T-helper 1 cell treated with Interleukin-12 subunit alpha and Interleukin-12 subunit beta and Interleukin-4 antibody, amounts not matched to agents 30 μg/mL and 1 μg/mL, for 36 hours (primary cell): ENCODE results near the gene ICOSLG.
"Not testable (repeated sequence)": the region's sequence is repeated elsewhere in the genome, so short reads cannot be mapped to it uniquely, and the experiment has no call there.

Experiments used
- H3K27ac Mint-ChIP-seq: one replicate; pipeline ENCODE4 v1.8.0; 2021; ENCODE audit warnings: mild to moderate bottlenecking, mixed read lengths
- H3K27me3 Mint-ChIP-seq: one replicate; pipeline ENCODE4 v1.8.0; 2021; ENCODE audit warnings: low read depth, mixed read lengths
- H3K36me3 Mint-ChIP-seq: one replicate; pipeline ENCODE4 v1.8.0; 2021; ENCODE audit warnings: low read depth, mixed read lengths
- H3K4me1 Mint-ChIP-seq: one replicate; pipeline ENCODE4 v1.8.0; 2021; ENCODE audit warnings: low read depth, mixed read lengths
- H3K4me3 Mint-ChIP-seq: one replicate; pipeline ENCODE4 v1.8.0; 2021; ENCODE audit warnings: mild to moderate bottlenecking, moderate library complexity, mixed read lengths
- H3K9me3 Mint-ChIP-seq: one replicate; pipeline ENCODE4 v1.8.0; 2021; ENCODE audit warnings: mixed read lengths

The ICOSLG gene

DNA sequence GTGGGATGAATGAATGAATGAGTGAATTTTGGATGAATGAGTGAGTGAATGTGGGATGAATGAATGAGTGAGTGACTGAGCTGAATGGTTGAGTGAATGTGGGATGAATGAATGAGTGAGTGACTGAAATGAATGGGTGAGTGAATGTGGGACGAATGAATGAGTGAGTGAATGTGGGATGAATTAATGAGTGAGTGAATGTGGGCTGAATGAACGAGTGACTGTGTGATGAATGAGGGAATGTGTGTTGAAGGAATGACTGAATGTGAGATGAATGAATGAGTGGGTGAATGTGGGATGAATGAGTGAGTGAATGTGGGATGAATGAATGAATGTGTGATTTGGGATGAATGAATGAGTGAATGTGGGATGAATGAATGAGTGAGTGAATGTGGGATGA, 28.8 kb downstream of the ICOSLG start:
- not testable (repeated sequence) for H3K27me3 Mint-ChIP-seq, H3K36me3 Mint-ChIP-seq, H3K9me3 Mint-ChIP-seq, H3K27ac Mint-ChIP-seq, H3K4me1 Mint-ChIP-seq, H3K4me3 Mint-ChIP-seq

DNA sequence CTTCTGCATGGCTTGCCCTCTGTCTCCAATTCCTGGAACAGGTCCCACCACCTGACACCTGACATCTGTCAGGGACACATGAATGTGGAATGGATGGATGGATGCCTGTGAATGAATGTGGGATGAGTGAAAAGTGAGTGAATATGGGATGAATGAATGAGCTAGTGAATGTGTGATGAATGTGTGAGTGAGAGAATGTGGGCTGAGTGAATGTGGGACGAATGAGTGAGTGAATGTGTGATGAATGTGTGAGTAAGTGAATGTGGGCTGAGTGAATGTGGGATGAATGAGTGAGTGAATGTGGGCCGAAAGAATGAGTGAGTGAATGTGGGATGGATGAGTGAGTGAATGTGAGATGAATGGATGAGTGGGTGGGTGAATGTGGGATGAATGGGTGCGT, 29.2 kb downstream of the ICOSLG start:
- not testable (repeated sequence) for H3K4me1 Mint-ChIP-seq, H3K27ac Mint-ChIP-seq, H3K4me3 Mint-ChIP-seq, H3K27me3 Mint-ChIP-seq, H3K36me3 Mint-ChIP-seq, H3K9me3 Mint-ChIP-seq

- H3K4me1 Mint-ChIP-seq, H3K36me3 Mint-ChIP-seq, H3K9me3 Mint-ChIP-seq, H3K4me3 Mint-ChIP-seq, H3K27me3 Mint-ChIP-seq, H3K27ac Mint-ChIP-seq: not testable (repeated sequence)
These were observed 32.7 kb downstream of the ICOSLG start for GRCh38 chr21:44207860-44208646.

- H3K36me3 Mint-ChIP-seq, H3K27ac Mint-ChIP-seq, H3K4me3 Mint-ChIP-seq, H3K27me3 Mint-ChIP-seq, H3K4me1 Mint-ChIP-seq, H3K9me3 Mint-ChIP-seq: not testable (repeated sequence)
These were observed 33.8 kb downstream of the ICOSLG start for GRCh38 chr21:44206698-44207676.

DNA sequence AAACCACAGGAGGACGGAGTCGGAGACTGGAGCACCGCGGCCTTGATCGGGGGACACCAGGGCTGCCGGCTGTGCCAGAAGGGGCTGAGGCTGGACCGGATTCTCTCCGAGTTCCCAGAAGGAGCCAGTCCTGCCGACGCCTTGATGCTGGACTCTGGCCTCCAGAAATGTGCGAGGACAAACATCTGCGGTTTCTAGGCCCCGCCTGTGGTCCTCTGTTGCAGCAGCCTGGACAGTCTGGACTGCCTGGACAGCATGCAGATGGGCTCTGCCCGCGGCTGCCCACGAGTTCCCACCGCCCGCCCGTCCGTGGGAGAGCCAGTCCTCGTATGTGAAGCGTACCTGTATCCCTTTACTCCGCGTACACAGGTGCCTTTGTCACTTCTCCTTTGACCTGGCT, 34.6 kb downstream of the ICOSLG start:
- not testable (repeated sequence) for H3K9me3 Mint-ChIP-seq, H3K36me3 Mint-ChIP-seq, H3K4me1 Mint-ChIP-seq, H3K27ac Mint-ChIP-seq, H3K4me3 Mint-ChIP-seq, H3K27me3 Mint-ChIP-seq

DNA sequence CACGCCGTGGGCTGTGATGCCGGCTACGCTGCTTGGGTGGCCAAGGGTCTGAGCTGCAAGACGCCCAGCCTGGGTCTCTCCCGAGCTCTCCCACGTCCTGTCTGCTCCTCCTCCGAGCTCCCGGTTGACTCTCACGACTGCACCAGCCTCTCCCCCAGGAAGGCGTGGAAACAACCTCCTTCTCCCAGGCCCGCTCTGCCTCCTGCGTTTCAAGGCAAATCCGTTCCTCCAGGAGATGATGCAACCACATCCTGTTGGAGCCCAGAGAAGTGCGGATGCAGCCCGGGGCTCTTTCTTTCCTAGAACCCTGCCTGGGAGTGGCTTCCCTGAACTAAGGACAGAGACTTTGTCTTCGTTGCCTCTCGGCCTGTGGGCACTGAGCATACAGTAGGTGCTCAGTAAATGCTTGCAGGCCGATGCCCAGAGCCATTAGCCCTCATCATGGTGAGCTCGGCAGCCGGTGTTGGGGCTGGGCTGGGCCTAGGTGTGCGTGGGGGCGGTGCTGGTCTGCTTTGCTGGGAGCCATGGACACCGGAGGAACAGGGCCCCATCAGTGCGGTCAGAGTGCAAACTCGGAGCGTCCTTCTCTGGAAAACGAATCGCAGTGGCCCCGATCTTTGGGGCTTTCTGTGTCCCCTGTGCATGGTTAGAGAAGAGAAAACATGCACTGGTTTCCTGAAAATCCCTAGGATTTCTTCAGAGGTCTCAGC, 38.0 kb downstream of the ICOSLG start:
- not testable (repeated sequence) for H3K4me3 Mint-ChIP-seq, H3K9me3 Mint-ChIP-seq, H3K4me1 Mint-ChIP-seq, H3K36me3 Mint-ChIP-seq, H3K27ac Mint-ChIP-seq, H3K27me3 Mint-ChIP-seq

- H3K36me3 Mint-ChIP-seq, H3K27me3 Mint-ChIP-seq, H3K4me1 Mint-ChIP-seq, H3K9me3 Mint-ChIP-seq, H3K4me3 Mint-ChIP-seq, H3K27ac Mint-ChIP-seq: not testable (repeated sequence)
These were observed 40.7 kb downstream of the ICOSLG start for GRCh38 chr21:44199997-44200396.

GRCh38 chr21:44199448-44199847, 41.3 kb downstream of the ICOSLG start:
- Mint-ChIP-seq H3K27ac (no peak overlapping the region), H3K9me3 (no peaks in the 10 kb centered on the region), H3K36me3 (no peaks in the 10 kb centered on the region), H3K27me3 (no peaks in the 10 kb centered on the region), H3K4me3 (no peak overlapping the region), H3K4me1 (no peaks in the 10 kb centered on the region)

DNA sequence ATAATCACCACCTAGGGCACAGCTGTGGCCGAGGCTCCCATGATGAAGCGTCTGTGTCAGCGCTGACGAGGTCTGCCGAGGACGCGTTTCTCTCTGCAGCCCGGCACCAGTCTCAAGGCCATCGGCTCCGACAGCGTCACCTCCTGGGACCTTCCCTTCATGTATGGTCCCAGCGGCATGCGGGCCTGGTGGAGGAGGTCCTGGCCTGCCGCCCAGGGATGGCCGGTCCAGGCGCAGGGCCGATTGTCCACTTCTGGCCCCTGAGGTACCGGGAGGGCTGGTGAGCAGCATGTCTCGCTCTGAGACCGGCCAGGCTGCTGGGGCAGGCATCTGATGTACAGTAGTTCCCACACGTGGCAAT, 43.6 kb downstream of the ICOSLG start:
- not testable (repeated sequence) for H3K9me3 Mint-ChIP-seq, H3K4me1 Mint-ChIP-seq, H3K36me3 Mint-ChIP-seq, H3K27ac Mint-ChIP-seq, H3K4me3 Mint-ChIP-seq, H3K27me3 Mint-ChIP-seq

GRCh38 chr21:44196212-44197155, 44.3 kb downstream of the ICOSLG start:
- not testable (repeated sequence) for H3K27me3 Mint-ChIP-seq, H3K36me3 Mint-ChIP-seq, H3K4me3 Mint-ChIP-seq, H3K4me1 Mint-ChIP-seq, H3K9me3 Mint-ChIP-seq, H3K27ac Mint-ChIP-seq

GRCh38 chr21:44194888-44195287, 45.9 kb downstream of the ICOSLG start:
- H3K36me3 Mint-ChIP-seq, H3K27me3 Mint-ChIP-seq, H3K4me3 Mint-ChIP-seq: not testable (repeated sequence)

DNA sequence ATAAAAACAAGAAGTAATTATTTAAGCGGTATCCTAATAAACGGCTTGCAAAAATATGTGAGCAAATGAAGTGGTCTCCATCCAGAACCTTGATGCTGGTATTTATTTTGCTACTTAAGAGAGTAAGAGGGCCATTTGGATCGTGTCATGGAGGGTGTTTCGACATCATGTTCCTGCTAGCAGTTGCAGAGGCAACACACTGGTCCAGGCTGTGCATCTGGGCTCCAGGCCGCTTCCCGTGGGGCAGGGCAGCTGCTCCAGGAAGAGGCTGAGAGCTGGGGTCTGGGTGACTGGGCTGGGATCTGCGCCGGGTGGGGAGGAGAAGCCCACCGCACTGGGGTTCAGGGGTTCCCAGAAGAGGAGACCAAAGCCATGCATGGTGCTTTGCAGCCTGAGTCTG, 46.3 kb downstream of the ICOSLG start:
- not testable (repeated sequence) for H3K4me1 Mint-ChIP-seq, H3K27ac Mint-ChIP-seq, H3K4me3 Mint-ChIP-seq, H3K36me3 Mint-ChIP-seq, H3K9me3 Mint-ChIP-seq, H3K27me3 Mint-ChIP-seq

More at GRCh38 chr21:44194888-44195287, 45.9 kb downstream of the ICOSLG start:
- not testable (repeated sequence) for H3K9me3 Mint-ChIP-seq, H3K27ac Mint-ChIP-seq, H3K4me1 Mint-ChIP-seq

GRCh38 chr21:44193108-44193507, 47.6 kb downstream of the ICOSLG start:
- not testable (repeated sequence) for H3K4me3 Mint-ChIP-seq, H3K36me3 Mint-ChIP-seq, H3K27me3 Mint-ChIP-seq, H3K4me1 Mint-ChIP-seq, H3K9me3 Mint-ChIP-seq, H3K27ac Mint-ChIP-seq
